ENCODE results near the gene EARS2.
"Not testable (repeated sequence)": the region's sequence is repeated elsewhere in the genome, so short reads cannot be mapped to it uniquely, and the experiment has no call there.

EARS2 gene

DNA sequence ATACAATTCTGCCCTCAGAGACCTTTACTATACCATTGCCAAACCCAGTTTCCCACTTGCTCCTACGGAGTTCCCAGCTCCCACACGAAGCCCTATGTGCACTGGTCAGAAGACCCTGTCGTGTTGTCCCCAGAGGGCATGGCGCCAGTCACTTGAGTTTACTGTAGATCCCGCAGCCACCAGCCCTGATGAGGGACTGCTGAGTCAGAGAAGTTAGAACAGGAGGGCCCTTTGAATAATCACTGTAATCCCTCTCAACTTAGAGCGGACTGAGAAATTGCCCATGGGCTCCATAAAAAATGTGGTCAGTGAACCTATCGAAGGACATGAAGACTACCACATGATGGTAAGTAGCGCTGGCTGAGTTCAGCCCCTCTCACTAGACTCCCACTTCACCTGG is 9.6 kb upstream of the EARS2 start:
- no peak for DNase-seq

DNA sequence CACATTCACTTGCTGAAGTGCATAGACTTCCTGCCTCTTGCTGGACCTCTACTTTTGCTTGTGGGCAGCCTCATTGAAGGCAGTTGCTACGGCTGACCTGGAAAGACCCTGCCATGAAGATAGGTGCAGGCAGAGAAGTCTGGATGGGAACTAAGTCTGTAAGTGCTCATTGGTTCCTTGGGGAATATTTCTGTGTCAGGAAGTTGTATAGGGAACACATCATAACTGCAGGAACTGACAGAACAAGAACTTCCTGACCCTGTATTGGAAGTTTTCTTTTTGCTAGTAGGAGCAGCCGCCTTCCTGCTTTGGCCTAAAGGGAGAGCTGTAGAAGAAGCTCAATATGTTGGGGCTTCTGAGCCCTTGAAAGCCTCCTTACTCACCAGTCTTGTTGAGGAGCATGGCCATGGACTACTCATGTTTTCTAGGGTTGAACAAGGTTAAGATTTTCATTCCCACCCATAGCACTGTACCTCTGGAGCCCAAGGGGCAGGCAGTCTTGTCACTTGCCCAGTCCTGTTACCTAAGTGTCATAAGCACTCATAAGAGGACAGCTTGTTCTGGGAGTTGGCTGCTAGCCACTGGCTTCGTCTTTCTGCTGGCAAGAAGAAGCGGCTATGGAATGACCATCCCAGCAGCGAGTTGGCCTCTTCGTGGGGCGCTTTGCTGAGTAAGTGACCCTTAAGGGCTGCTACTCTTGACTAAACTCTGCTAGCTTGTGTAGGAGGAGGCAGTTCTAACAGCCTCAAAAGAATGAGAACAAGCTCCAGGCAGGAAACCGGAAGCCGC is 7.6 kb upstream of the EARS2 start:
- DNase-seq, result no peak

DNA sequence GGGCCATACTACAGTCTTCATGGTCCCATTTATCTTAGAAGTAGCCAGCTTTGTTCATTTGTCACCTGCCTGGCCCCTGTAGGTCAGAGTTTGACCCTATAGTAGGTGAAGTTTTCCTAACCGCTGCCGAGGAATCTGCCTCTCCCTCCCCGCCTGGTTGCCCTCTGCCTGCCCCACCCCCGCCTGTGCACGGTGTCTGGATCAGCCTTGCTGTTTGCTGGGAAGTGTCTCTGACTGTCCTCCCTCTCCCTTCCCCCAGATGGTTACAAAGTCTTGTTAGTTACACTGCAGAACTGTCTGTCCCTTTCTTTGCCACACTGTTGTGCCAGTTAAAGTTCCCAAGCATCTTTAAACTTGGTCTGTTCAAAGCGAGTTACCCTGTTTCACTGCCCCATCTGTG is 6.0 kb upstream of the EARS2 start:
- no peak for DNase-seq

DNA sequence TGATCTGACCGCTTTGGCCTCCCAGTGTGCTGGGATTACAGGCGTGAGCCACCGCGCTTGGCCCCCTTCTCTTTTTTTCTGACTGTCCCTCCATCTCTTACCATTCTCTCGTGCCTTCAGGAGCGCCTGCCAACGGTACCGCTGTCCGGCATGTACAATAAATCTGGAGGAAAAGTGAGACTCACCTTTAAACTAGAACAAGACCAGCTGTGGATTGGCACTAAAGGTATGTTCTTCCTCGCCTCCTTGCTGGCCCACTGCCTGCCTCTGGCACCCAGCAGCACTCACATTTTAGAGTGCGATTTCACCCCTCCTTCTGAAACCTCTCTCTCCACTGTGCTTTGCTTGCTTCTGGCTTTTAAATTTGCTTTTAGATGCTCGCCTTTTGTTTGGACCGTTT is 5.4 kb upstream of the EARS2 start:
- no peak for DNase-seq

DNA sequence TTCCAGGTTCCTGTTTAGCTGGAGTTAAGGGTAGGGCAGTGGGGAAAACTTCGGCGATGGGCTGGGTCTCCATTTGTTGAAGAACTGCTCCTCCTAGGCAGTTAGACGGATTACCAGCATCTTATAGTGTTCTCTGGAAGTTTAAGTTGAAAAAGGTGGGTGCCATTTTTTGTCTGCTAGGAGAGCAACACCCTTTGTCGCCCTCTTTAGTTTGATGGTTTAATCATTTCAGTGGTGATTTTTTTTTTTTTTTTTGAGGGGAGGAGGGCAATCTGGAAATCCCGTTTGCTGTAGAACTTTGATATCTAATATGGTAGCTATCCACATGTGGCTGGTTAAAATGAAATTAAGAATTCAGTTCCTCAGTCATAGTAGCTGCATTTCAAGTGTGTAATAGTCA is 4.4 kb upstream of the EARS2 start:
- no peak for DNase-seq

DNA sequence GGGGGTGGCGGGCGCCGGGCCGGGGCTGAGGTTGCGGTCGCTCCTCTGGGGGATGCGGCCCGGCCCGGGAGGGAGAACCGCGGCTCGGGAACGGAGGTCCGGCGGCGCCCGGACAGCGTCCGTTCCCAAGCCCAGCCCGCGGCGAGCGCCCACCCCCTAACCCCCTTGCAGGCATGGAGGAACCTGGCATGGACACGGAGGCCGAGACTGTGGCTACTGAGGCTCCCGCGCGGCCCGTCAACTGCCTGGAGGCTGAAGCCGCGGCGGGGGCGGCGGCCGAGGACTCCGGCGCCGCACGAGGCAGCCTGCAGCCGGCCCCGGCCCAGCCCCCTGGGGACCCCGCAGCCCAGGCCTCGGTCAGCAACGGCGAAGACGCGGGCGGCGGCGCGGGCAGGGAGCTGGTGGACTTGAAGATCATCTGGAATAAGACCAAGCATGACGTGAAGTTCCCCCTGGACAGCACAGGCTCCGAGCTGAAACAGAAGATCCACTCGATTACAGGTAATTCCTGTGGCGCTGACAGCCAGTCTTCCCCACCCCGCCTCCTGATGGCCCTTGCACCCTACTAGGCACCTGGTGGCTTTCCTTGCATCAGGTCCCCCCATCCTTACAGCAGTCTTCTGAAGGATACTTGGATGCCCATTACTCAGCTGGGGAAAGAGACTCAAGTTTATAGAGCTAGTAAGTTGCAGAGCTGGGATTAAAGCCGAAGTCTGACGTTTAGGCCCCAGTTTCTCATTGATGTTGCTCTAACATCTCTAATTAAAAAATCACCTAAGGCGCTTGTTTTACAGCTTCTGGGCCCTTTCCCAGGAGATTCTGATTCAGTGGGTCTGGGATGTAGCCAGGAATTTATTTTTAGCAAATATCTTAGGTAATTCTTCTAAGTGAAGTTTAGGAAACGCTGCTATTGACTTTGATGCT is 891 bp upstream of the EARS2 start:
- peak; percentile 10 for DNase-seq

DNA sequence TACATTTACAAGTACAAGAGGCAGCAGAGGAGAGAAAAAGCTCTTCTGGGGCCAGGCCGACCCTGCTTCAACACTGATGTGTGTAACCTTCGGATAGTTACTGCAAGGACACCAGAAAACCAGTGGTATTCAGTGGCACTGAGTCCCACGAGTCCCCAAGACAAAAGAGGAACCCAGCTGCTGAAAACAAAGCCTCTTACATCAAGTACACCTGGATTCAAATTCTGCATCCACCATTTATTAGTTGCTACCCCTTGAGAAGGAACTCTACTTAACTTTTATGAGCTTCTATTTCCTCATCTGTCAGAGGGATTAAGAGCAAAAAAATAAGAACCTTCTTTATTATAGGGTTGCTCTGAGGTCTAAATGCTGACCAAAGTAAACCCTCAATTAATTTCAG is 2.6 kb downstream of the EARS2 start:
- DNase-seq, result no peak

DNA sequence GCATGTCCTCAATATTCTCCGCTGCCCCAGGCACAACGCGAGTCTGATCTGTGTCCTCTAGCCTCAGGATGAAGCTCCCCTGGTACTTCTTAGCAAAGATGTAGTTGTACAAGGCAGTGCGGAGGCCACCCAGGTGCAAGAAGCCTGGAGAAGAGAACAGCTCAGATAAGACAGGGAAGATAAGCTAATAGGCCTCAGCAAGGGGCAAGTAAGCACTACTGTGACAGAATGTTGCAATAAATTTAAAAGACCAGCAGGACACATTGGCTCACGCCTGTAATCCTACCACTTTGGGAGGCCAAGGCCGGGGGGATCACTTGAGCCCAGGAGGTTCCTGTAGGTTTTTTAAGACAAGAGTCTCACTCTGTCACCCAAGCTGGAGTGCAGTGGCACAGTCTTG is 5.0 kb downstream of the EARS2 start:
- no peak for DNase-seq

DNA sequence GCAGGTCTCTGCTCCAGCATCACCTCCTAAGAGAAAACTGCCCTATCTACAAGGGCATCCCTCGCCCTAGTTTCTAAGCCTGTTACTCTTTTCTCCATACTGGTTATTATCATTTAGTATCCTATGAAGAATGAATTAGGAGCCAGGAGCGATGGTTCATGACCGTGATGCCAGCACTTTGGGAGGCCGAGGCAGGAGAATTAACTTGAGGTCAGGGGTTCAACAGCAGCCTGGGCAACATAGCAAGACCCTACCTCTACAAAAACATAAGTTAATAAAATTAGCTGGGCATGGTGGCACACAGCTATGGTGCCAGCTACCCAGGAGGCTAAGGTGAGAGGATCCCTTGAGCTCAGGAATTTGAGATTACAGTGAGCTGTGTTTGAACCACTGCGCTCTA is 7.2 kb downstream of the EARS2 start:
- no peak for DNase-seq

DNA sequence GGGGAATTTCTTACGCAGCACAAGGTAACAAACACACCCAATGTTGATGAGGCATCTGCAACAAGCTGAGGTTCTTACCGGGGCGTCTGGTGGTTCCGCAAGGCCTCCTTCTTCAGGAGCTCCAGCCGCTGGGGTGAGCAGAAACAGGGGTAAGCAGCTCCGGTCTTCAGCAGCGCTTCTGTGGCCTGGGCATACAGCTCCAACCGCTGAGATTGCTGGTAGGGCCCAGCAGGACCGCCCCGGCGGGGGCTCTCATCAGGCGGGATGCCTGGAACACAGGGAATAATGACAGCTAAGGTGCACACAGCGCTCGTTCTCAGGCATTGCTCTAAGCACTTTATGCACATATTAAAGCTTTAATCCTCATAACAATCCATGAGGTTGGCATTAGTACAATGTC is 12.7 kb downstream of the EARS2 start:
- DNase-seq, result no peak

DNA sequence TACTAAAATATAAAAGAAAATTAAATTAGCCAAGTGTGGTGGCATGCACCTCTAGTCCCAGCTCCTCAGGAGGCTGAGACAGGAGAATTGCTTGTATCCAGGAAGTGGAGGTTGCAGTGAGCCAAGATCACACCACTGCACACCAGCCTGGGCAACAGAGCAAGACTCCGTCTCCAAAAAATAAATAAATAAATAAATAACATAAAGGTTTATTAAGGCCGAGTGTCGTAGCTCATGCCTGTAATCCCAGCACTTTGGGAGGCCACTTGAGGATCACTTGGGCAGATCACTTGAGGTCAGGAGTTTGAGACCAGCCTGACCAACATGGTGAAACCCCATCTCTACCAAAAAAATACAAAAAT is 16.4 kb downstream of the EARS2 start:
- not testable (repeated sequence) for DNase-seq

DNA sequence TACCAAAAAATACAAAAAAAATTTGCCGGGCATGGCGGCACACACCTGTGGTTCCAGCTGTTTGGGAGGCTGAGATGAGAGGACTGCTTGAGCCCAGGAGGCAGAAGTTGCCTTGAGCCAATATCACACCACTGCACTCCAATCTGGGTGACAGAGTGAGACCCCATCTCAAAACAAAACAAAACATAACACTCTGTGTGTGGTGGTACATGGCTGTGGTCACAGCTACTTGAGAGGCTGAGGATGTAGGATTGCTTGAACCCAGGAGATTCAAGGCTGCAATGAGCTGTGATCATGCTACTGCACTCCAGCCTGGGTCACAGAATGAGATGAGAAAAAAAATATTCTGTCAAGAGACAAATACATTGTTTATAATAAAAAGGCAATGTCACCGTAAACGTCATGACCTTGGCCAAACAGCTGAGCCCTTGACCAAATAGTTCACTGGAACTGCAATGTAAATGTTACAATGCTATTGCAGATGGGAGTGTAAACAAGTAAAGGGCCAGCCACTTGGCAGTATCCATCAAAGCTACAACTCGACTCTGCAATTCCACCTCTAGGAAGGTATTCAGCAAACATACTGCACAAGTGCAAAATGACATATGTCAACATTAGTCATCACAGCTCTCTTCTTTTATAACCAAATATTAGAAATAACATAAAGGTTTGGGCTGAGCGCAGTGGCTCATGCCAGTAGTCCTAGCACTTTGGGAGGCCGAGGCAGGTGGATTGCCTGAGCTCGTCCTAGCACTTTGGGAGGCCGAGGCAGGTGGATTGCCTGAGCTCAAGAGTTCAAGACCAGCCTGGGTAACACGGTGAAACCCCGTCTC is 16.9 kb downstream of the EARS2 start:
- DNase-seq, result no peak

DNA sequence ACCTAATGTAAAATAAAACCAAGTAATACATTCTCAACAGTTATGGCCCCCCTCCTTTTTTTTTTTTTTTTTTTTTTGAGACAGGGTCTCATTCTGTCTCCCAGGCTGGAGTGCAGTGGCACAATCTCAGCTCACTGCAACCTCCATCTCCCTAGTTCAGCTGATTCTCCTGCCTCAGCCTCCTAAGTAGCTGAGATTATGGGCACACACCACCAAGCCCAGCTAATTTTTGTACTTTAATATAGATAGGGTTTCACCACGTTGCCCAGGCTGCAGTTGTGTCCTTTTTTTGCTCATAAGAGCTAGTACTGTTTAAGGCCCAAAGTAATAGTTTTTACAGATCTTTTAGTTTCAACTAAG is 18.3 kb downstream of the EARS2 start:
- DNase-seq, result no peak

DNA sequence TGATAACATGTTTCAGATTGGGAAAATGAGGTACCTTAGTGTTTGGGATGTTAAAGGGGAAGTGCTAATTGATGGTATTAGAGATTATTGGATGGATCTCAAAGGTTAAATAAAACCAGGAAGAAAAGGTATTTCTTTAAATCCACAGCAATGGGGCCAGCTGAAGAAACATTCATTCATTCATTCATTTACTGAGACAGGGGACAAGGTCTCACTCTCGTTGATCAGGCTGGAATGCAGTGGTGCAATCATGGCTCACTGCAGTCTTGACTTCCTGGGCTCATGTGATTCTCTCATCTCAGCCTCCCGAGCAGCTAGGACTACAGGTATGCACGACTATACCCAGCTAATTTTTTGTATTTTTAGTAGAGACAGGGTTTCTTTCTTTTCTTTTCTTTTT is 19.8 kb downstream of the EARS2 start:
- DNase-seq, result no peak

DNA sequence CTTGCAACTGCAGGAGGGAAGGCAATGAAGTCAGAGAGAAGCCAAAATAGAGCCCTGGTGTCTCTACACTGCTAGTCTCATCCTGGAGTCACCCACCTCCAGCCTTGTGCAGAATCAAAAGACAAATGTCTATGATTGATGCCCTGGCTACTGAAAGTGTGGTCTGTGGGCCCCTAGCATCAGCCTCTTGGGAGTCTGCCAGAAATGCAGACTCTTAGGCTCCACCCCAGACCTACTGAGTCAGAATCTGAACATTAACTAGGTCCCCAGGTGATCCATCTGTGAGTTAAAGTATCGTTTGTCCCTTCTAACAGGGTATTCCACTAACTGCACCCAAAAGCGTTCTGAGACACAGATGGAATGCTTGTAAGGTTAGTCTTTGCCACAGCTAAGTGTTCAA is 21.2 kb downstream of the EARS2 start:
- DNase-seq, result no peak

DNA sequence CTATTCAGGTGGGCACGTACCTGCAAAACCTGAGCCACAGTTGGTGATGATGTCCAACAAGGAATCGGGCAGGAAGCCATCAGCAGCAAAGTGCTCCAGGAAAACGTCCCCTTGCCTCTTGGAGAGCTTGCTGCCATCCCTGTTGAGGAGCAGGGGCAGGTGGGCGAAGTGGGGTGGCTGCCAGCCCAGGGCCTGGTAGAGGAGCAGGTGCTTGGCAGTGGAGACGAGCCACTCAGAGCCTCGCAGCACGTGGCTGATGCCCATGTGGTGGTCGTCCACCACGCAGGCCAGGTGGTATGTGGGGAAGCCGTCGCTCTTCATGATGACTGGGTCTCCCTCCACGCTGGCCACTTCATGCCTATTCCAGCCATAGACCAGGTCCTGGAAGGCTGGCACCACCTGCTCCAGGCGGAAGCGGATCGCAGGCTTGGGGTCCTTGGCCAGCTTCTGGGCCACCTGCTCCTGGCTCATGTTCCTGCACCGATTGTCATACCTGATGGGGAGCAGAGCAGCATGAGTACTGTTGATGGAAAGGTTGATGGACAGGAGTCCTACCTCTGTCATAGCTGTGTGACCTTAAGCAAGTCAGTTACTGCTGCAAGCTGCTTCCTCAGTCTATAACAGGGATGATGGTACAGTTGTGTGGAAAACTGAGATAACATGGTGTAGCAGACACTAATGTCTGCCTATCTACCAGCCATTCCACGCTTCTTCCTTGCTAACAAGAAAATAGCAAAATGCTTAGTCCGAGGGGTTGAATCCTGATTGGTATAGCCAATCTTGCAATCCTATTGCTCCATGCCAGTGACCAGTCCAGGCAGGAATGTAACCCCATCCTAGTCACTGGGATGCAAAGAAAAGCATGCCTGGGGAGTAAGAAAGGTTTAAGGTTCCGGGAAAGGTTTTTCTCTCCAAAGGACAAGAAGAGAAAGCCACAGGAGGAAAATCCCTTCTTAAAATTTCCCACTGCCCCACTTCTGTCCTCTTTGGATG is 22.0 kb downstream of the EARS2 start:
- DNase-seq, result no peak

DNA sequence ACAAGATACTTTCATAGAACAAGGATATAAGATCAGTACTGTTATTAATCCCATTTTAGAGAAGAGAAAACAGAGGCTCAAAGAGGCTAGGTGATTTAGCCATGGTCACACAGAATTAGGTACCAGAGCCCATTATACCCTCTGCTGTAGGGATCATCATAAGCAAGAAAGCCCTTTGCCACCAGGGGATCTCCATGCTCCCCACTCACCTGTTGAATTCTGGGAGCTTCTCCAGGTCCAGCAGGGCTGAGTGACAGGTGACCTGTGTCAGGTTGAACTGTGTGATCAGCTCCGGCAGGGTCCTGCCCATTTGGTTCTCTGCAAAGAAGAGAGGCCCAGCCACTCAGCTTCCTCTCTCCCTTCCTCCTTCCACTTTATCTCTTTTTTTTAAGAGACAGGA is 24.7 kb downstream of the EARS2 start:
- DNase-seq, result no peak

DNA sequence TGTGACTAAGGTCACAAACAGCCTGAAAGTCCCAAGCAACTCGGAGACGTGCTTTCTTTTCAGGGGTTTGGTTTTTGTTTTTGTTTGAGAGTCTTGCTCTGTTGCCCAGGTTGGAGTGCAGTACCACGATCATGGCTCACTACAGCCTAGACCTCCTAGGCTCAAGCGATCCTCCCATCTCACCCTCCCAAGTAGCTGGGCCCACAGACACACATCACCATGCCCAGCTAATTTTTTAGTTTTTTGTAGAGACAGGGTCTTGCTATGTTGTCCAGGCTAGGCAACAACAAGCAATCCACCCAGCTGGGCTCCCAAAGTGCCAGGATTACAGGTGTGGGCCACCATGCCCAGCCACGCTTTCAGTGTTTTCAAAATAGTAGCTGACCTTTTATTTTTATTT is 27.1 kb downstream of the EARS2 start:
- DNase-seq, result no peak

DNA sequence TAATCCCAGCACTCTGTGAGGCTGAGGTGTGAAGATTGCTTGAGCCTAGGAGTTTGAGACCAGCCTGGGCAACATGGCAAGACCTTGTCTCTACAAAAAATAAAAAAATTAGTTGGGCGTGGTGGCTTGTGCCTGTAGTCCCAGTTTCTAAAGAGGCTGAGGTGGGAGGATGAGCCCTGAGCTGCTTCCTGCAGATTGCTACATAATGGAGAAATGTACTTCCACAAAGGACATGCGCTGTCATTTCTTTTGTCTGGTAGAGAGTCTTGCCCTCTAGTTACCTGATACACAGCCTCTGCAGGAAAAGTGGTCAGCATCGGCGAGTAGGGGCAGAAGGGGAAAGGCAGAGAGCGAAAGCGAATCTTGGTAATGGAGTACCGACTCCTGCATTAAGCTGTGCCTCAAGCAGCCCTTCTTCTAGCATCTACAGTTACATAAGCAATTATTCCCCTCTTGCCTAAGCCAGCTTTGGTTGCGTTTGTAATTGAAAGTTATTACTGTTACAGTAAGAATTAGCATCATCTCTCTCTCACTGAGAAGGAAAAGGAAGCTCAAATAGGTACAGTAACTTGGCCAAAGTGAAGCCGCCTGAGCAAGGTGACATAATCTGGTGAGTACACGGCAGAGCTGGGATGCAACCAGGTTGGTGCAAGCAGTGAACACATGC is 28.4 kb downstream of the EARS2 start:
- DNase-seq, result no peak

DNA sequence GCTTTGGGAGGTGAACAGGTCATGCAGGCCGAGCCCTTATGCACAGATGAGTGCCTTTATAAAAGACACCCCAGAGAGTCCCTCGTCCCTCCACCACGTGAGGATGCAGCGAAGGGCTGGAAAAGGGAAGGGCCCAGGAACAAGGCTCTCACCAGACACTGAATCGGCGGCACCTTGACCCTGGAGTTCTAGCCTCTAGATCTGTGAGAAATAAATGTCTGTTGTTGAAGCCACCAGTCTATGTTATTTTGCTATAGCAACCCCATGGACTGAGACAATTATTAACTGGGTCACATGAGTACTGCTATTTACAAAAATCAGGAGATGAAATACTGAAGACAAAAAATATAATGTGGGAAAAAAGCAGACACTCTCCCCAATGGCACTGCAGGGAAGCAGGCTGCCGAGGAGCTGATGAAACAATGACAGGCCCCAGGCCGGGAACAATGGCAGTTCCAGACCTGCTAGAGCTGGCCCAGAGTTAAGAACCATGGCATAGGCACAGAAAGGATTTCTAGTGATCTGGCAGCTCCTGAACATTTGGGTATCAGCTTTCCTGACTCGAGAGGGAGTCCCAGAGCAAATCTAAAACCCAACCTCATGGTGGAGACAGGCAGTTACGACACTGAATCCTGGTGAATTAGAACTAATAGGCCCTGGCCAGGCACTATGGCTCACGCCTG is 29.0 kb downstream of the EARS2 start:
- DNase-seq, result no peak

DNA sequence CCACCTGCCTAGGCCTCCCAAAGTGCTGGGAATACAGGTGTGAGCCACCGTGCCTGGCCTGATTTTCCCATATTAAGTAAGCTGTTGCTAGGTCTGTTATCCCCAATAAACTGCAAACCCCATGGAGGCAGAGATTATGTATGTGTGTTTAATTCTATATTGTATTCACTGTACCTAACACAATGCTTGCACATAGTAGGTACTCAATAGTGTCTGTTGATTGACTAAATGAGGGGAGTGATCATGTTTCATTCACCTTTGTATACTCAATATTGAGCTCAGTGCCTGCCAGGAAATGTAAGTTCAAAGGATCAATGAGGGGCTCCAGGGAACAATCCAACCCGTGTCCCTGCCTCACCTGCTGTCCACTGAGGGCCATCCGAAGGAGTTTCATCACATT is 32.3 kb downstream of the EARS2 start:
- no peak for DNase-seq

Measured in activated CD4-positive, alpha-beta T cell treated with anti-CD3 and anti-CD28 coated beads for 1 hour (primary cell).